Stimulated activated CD8-positive, alpha-beta memory T cell treated with anti-CD3 and anti-CD28 coated beads, Interleukin-2, amount 100 ng/mL, for 48 hours (primary cell): ENCODE data around the gene VSIG10.
"Not testable (repeated sequence)": the region's sequence is repeated elsewhere in the genome, so short reads cannot be mapped to it uniquely, and the experiment has no call there.

Experiments used
- DNase-seq, 2 donors: peaks; one replicate each; pipeline ENCODE4 v3.0.0-alpha.2; 2020; ENCODE audit warnings: low read depth in 2 of 2

The VSIG10 gene

DNA sequence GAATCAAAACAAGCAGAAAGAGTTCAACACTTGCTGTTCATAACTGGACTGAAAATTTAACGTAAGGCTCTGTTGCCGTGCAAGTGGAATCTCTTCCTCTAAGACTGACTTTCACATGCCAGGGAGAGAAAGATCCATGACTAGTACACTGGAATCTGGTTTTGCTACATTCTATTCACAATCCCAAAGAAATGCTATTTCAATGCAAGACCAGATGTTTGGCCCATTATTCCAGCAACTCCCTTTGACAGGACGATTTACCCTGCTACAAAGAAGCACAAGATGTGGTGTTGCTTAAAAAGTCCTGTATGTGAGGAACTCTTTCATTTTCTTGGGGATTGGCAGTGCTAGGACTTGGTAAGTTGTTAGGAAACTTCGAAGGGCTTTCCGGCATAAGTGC lies 69.9 kb downstream of the VSIG10 start:
- no peak for DNase-seq

DNA sequence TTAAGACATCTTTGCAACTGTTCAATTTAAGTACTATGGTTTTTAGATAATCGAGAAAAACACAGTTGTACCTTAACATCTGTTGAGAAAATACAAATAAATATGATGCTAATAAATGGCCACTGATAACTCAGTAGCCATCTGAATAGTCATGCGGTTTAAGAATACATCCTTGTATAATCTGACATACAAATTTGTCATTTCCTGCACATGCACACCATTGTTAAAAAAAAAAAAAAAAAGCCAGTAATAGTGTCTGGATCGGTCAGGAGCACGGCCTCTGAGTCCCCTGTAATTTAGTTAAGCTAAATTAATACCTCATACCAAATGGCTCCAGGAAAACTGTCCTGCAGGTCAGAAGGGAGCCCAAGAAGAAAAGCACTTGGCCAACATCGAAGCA lies 70.5 kb downstream of the VSIG10 start:
- no peak for DNase-seq

DNA sequence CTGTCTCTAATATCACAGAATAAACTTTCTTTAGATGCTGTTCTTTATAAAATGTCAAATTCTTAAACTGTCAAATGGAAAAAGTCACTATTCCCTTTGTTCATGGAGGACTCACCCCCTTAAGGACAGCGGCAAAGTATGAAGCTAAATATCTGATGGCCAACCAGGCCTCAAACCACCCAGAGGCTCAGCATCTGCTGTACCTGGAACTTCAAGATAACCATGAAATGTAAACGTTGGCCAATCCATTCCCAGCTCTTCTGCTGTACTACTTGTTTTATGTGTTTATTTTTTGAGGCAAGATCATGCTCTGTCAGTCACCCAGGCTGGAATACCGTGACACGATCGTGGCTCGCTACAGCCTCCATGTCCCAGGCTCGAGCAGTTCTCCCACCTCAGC lies 71.6 kb downstream of the VSIG10 start:
- no peak for DNase-seq

DNA sequence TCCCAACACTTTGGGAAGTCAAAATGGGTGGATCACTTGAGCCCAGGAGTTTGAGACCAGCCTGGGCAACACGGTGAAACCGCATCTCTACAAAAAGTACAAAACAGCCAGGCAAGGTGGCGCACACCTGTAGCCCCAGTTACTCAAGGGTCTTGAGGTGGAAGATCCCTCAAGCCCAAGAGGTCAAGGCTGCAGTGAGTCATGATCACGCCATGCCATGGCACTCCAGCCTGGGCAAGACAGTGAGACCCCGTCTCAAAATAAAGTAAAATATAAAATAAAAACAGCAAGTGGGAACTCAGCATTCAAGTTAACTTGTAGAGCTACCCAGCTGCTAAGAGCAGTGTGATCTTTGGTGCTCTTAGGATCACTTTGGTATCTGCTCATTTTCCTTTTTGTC lies 74.6 kb downstream of the VSIG10 start:
- DNase-seq, result no peak

DNA sequence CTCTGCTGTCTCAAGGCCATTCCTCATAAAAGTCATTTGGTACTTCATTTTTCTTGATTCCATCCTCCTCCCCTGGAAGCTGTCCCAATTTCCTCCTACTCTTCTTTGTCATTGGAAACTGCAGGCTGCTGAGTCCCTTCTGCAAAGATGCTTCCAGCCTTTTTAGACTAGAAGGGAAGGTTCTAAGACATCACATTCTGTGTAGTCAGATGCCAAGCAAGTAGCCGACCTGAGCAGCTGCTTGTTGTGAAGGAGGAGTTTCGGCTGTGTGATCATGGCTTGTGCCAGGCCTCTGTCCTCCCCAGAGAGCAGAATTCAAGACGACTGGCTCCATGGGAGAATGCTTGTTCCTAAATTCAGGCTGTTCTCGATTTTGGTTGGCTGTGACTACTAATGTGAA lies 78.6 kb downstream of the VSIG10 start:
- DNase-seq, result no peak

DNA sequence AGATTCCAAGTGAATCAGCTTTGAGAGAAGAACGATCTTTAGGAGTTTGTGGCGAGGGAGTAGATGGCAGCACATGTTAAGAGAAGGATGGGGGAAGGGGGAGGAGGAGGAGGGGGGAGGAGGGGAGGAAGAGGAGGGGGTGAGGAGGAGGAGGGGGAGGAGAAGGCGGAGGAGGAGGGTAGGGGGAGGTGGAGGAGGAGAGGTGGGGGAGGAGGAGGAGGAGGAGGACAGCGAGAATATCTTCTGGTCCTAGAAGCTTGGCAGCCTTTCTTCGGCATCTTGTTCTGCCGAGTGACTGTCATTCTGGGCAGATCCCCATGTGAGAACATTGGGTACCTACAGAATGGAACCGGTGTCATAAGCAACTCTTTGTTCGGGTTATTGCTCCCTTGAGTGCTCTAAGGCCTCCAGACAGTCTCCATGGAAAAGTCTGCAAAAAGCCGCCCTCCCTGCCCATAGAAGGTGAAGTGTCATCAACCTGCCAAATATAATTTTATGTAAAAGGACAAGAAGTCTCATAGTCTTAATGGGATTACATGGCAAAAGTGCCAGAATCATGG lies 80.4 kb downstream of the VSIG10 start:
- no peak for DNase-seq

DNA sequence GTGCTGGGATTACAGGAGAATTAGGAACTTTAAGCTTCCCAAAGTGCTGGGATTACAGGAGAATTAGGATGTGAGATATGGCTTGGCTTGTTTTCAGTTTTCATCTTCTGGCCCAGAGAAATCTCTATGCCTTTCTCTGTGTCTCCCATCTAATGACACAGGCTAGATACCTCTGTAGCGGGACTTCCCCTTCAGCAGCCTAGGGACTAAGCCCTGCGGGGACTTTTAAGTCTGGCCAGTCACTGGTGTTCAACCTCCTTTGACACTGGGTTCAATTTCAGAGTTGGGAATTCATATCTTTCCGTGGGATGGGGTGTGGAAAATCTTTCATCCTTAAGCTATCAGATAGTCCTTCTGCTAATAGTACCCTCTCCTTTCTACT lies 81.1 kb downstream of the VSIG10 start:
- no peak for DNase-seq

DNA sequence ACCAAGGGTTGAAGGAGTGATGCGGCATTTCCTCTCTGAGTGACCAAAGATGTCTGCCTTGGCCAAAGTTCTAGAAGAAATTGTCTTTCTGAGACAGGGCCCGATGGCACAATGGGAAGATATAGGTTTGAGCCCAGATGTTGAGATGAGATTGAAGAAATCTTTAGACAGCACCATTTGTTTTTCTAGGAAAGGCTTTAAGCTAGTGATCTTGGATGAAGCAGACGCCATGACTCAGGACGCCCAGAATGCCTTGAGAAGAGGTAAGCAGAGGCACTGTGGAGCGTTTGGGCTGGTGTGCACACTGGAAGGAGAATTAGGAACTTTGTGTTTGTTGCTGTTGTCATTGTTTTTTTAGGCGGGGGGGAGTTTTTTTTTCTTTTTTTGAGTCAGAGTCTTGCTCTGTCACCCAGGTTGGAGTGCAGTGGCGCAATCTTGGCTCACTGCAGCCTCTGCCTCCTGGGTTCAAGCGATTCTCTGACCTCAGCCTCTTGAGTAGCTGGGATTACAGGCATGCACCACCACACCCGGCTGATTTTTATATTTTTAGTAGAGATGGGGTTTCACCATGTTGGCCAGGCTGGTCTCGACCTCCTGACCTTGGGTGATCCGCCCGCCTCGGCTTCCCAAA lies 81.6 kb downstream of the VSIG10 start:
- DNase-seq, result not testable (repeated sequence)

DNA sequence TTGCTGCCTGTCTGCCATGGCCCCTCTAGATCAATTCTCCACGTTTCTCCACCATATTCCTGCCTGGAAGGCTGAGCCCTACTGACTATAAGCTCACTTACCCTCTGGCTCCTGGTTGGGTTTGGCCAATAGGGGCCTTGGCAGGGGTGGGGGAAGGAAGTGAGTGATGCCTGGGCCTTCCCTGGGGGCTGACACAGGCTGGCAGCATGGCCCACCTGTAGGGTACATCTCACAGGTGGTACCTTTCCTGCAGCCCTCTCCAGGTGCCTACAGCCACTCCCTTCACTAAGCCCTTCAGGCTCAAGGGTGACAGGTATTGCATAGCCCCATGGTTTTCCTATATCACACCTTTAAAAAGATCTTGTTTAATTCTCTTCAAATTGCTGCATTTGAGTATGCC lies 83.8 kb downstream of the VSIG10 start:
- no peak for DNase-seq

DNA sequence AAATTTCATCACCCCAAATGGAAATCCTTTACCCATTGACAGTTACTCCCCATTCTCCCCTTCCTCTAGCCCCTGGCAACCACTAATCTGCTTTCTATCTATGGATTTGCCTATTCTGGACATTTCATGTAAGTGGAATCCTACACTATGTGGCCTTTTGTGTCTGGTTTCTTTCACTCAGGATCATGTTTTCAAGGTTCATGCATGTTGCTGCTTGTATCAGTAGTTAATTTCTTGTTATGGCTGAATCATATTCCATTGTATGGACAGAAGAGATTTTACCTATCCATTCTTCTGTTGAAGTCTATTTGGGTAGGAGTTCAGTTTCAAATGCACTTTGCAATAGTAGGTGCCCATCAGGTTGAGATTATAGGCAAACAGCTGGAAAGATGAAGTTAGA lies 85.9 kb downstream of the VSIG10 start:
- DNase-seq, result no peak

DNA sequence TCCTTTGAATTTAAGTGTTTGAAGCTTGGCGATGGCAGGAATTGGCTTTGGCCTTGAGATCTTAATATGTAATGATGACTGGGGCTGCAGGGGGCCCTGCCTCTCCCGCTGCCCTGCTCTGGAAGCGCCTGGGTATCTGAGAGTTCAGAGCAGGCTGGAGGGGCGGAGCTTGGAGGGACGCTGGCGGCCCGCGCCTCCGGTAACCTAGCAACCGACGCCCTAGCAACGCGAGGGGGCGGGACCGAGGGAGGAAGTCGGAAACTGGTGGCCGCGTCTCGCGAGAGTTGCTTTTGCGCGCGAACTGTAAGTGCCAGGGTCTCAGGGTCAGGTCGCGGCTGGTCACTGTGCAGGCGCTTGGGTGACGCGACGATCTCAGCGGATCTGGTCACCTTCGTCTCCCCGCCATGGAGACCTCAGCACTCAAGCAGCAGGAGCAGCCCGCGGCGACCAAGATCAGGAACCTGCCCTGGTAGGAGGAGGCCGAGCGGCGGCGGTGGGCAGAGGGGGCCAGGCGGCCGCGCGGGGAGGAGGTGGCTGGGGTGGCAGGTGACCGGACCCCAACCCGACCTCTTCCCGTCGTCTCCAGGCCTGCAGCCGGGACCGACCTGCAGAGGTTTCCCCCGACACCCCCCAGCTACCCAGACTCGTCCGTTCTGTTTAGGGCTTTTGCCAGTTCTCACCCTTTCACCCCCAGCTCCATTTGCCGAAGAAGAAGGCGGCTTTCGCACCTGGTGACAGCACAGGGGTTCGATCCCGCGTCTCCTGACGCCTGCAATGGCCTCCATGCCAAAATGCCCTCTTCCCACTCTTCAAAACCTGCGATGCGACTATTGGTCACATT lies 87.2 kb downstream of the VSIG10 start, which contains the start of gene RFC5:
RFC5 (plus strand) TSS at position 280 of the 841 bp plus-strand sequence; CDS start at position 405, 125 bp downstream.
- peak; percentile 95 to 98 for DNase-seq

DNA sequence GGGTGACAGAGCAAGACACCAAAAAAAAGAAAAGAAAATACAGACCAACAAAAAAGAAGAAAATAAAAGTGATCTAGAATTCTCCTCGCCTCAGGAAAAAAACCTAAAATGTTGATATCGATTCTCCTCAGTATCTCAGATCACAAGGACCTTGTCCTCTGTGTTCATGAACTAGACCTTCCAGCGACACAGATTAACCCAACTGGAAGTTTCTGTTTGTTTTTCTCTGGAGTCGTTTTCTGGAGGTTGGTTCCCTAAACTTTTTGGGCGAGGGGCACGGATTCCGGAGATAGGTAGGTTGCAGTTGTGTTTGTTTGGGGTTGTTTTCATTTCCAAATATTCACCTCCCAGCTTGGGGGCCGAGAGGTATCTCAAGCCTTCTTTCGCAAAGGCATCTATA lies 87.9 kb downstream of the VSIG10 start:
- no peak for DNase-seq

DNA sequence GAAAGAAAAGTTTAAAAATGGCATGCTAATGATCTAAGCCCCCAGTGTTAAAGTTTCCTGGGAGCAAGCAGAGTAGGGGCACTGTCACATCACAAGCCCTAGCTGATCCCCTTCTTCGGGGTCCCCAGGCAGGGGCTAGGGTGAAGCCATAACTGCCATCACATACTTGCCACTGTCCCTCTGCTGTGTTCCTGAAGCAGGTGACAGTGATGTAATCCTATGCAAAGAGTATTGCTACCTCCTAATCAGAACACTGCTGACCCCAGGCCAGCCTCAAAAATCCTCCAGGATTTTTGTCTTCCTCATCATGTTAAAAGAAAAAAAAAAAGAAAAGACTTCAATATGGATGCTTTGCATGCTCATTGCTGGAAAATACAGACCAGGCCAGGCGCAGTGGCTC lies 88.5 kb downstream of the VSIG10 start:
- no peak for DNase-seq
